Spleen (tissue), 11 donors: Measurements from ENCODE around the gene IFNLR1. TPM values are rescaled to one million over a fixed set of nuclear protein-coding genes. Genes with fewer than 3 reads are reported as not detected.

Experiments
- DNase-seq: peaks from one replicate; pipeline ENCODE4 v3.0.0-alpha.2; 2020
- H3K27ac ChIP-seq, 8 donors: fragments of 200-600 bp; sonication (generic) in 7 of 8; 1 replicate in 4 of 8; 2 replicates in 4 of 8; pipeline versions ENCODE4 v1.5.0 to v1.8.0; 2016 to 2021; ENCODE audit warnings: inconsistent platforms in 4 of 8, mild to moderate bottlenecking in 4 of 8, moderate library complexity in 1 of 8
- H3K27me3 ChIP-seq, 7 donors: fragments of 200-600 bp; sonication (generic) in 6 of 7; replicated peaks in 1 of 7; 1 replicate in 4 of 7; 2 replicates in 3 of 7; pipeline versions ENCODE4 v1.5.0 to v1.8.0; 2016 to 2021; ENCODE audit warnings: inconsistent platforms in 3 of 7, mild to moderate bottlenecking in 1 of 7
- H3K36me3 ChIP-seq, 6 donors: fragments of 200-600 bp; sonication (generic) in 5 of 6; 1 replicate in 4 of 6; 2 replicates in 2 of 6; pipeline versions ENCODE4 v1.5.0 to v1.8.0; 2016 to 2021; ENCODE audit warnings: inconsistent platforms in 2 of 6
- H3K4me1 ChIP-seq, 6 donors: fragments of 200-600 bp; sonication (generic) in 5 of 6; 1 replicate in 3 of 6; 2 replicates in 3 of 6; pipeline versions ENCODE4 v1.5.0 to v1.8.0; 2016 to 2021; ENCODE audit warnings: inconsistent platforms in 3 of 6
- H3K4me3 ChIP-seq, 8 donors: fragments of 200-600 bp; sonication (generic) in 7 of 8; 1 replicate in 4 of 8; 2 replicates in 4 of 8; pipeline versions ENCODE4 v1.5.0 to v1.8.0; 2016 to 2021; ENCODE audit warnings: inconsistent platforms in 4 of 8, mild to moderate bottlenecking in 4 of 8, moderate library complexity in 2 of 8
- H3K9me3 ChIP-seq, 8 donors: fragments of 200-600 bp; sonication (generic) in 7 of 8; 1 replicate in 4 of 8; 2 replicates in 4 of 8; pipeline versions ENCODE4 v1.5.0 to v1.8.0; 2016 to 2021; ENCODE audit warnings: inconsistent platforms in 4 of 8
- CTCF ChIP-seq, 11 experiments: fragments of 200-600 bp in 7 of 11; fragments of 450-650 bp in 4 of 11; sonication (generic) in 4 of 11; IDR thresholded peaks in 8 of 11; conservative IDR thresholded peaks in 3 of 11; 1 replicate in 7 of 11; 2 replicates in 4 of 11; pipeline versions ENCODE4 v1.4.0 to v1.8.0; 2016 to 2021; ENCODE audit warnings: antibody characterized with exemption in 11 of 11, inconsistent platforms in 4 of 11, mild to moderate bottlenecking in 1 of 11
- POLR2A ChIP-seq, 3 donors: fragments of 450-650 bp; IDR thresholded peaks; one replicate each; pipeline ENCODE4 v1.5.1; 2017; ENCODE audit warnings: antibody characterized with exemption in 3 of 3, mild to moderate bottlenecking in 1 of 3
- POLR2AphosphoS5 ChIP-seq, 3 donors: sonication (generic); formaldehyde crosslinking; IDR thresholded peaks; one replicate each; pipeline ENCODE4 v1.5.1; 2017; ENCODE audit warnings: antibody characterized with exemption in 3 of 3
- WGBS, 5 donors: extraction: QIAGEN DNeasy Blood & Tissue Kit in 3 of 5; methylation state at CpG; one replicate each; pipeline versions ENCODE4 v1.1.5 to v1.1.7; 2013 to 2018; 5-methylcytosine and 5-hydroxymethylcytosine counted together
- intact Hi-C: fragments of 100-400 bp; cut with DNase I; formaldehyde crosslinking; loops from one replicate; pipeline ENCODE4 v1.15.0; 2023; ENCODE audit warnings: low total_unique reads
- polyA plus RNA-seq, 3 donors: library from polyadenylated mRNA; stranded (reverse); fragments of 200-250 nt; gene quantifications; one replicate each; pipeline ENCODE4 v1.2.1, GENCODE V29; 2013
- total RNA-seq, 7 donors: library from RNA; depleted of rRNA in 3 of 7; stranded (reverse); fragments of >200 nt in 3 of 7; fragmentation: NEBNext Ultra II Directional in 4 of 7; extraction: Animal tissue kit (Norgen Biotek cat#: 25700) in 4 of 7; gene quantifications; one replicate each; pipeline versions ENCODE4 v1.1.0 to v1.2.1, GENCODE V29; 2016 to 2021
- donor health status: healthy with polysubstance abuse.
- donor health status: DM: no; HTN: no; CAD: no; lungs with moderate emphysema.
- donor health status: DM: no; HTN: no; CAD: no.
- donor health status: Bipolar disorder and iron deficiency.
- donor health status: healthy.
- donor health status: DM: no; HTN: no; CAD: no.
- donor health status: DM: yes; HTN: yes; CAD: no.

IFNLR1 gene
- total and polyA plus RNA-seq, 10 donors: 1.7 to 8.9 (median 3.6) TPM

- peaks cover 0 to 4% (median 0%) of the 10 kb centered on the region in 6 donors for H3K4me1 ChIP-seq
- TF ChIP-seq POLR2AphosphoS5 (IDR thresholded peaks at IDR 0.05) (no peak), CTCF (IDR thresholded peaks at IDR 0.05 in 8 of 11, conservative IDR thresholded peaks at IDR 0.05 in 3 of 11) (no peak), POLR2A (IDR thresholded peaks at IDR 0.05) (no peak)
- no peak overlapping the region for H3K4me3 ChIP-seq
- H3K9me3 ChIP-seq: no peaks in the 10 kb centered on the region
- peaks cover 0 to 6% (median 0%) of the 10 kb centered on the region in 7 donors for H3K27me3 ChIP-seq
- intact Hi-C loops: no loop called here
- no peak for DNase-seq
- 75 to 91% (median 78%) methylated on average over 5 of the region's 5 CpGs for WGBS, 5 donors
- peaks cover 0 to 19% (median 0%) of the 10 kb centered on the region in 6 donors for H3K36me3 ChIP-seq
- H3K27ac ChIP-seq: no peak overlapping the region
Observed at GRCh38 chr1:24173638-24174575, 13.2 kb downstream of the IFNLR1 start.

- H3K36me3 ChIP-seq: peaks cover 0 to 30% (median 0%) of the 10 kb centered on the region in 6 donors
- H3K4me3 ChIP-seq: no peak overlapping the region
- no peak for TF ChIP-seq POLR2AphosphoS5 (IDR thresholded peaks at IDR 0.05)
- TF ChIP-seq CTCF (IDR thresholded peaks at IDR 0.05 in 8 of 11, conservative IDR thresholded peaks at IDR 0.05 in 3 of 11): no peak
- TF ChIP-seq POLR2A (IDR thresholded peaks at IDR 0.05): no peak
- H3K9me3 ChIP-seq: no peaks in the 10 kb centered on the region
- peaks cover 0 to 2% (median 0%) of the 10 kb centered on the region in 6 donors for H3K4me1 ChIP-seq
- 94 to 99% (median 97%) methylated on average over 5 of the region's 5 CpGs for WGBS, 5 donors
- DNase-seq: no peak
- H3K27me3 ChIP-seq: peaks cover 0 to 6% (median 0%) of the 10 kb centered on the region in 7 donors
- H3K27ac ChIP-seq: no peak overlapping the region
- intact Hi-C loops: no loop called here
Observed at GRCh38 chr1:24172598-24172997, 14.5 kb downstream of the IFNLR1 start.

GRCh38 chr1:24169286-24169685, 17.8 kb downstream of the IFNLR1 start:
- Histone ChIP-seq H3K36me3 (peaks cover 0 to 56% (median 2%) of the 10 kb centered on the region in 6 donors), H3K4me1 (no peaks in the 10 kb centered on the region), H3K9me3 (no peaks in the 10 kb centered on the region), H3K27ac (no peak overlapping the region), H3K27me3 (peaks cover 0 to 6% (median 0%) of the 10 kb centered on the region in 7 donors), H3K4me3 (no peak overlapping the region)
- TF ChIP-seq POLR2AphosphoS5 (IDR thresholded peaks at IDR 0.05) (no peak), CTCF (IDR thresholded peaks at IDR 0.05 in 8 of 11, conservative IDR thresholded peaks at IDR 0.05 in 3 of 11) (no peak), POLR2A (IDR thresholded peaks at IDR 0.05) (no peak)
- intact Hi-C loops: no loop called here
- DNase-seq: no peak
- WGBS, 5 donors: 92 to 97% (median 93%) methylated on average over 11 to 12 of the region's 12 CpGs

DNA sequence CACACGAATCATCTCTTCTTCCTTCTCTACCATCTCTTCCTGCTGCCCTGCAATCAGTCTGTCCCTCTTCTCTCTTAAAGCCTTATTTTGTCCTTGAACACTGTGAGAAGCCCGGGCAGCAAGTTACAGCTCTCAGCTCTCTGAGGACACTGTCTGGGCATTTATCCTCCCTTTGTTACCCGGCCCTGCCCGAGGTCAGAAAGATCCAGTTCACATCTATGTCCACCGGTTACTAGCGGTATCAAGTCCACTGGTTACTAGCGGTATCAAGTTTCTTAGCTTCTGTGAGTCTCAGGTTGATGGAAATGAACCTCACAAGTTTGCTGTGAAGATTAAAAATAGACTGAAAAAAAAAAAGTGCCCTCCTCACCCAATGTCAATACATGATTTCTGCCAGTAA, 18.8 kb downstream of the IFNLR1 start:
- H3K9me3 ChIP-seq: no peaks in the 10 kb centered on the region
- H3K27ac ChIP-seq: no peak overlapping the region
- TF ChIP-seq POLR2A (IDR thresholded peaks at IDR 0.05) (no peak), CTCF (IDR thresholded peaks at IDR 0.05 in 8 of 11, conservative IDR thresholded peaks at IDR 0.05 in 3 of 11) (no peak), POLR2AphosphoS5 (IDR thresholded peaks at IDR 0.05) (no peak)
- H3K4me1 ChIP-seq: no peaks in the 10 kb centered on the region
- H3K4me3 ChIP-seq: no peak overlapping the region
- H3K36me3 ChIP-seq: peaks cover 0 to 57% (median 2%) of the 10 kb centered on the region in 6 donors
- intact Hi-C loops: no loop called here
- no peak for DNase-seq
- peaks cover 0 to 6% (median 0%) of the 10 kb centered on the region in 7 donors for H3K27me3 ChIP-seq
- 83 to 94% (median 88%) methylated on average over 7 of the region's 7 CpGs for WGBS, 5 donors
